Left lobe of liver (tissue), 2 donors: ENCODE measurements around the gene PKP4. TPM values are rescaled to one million over a fixed set of nuclear protein-coding genes. Genes with fewer than 3 reads are reported as not detected.

ENCODE experiments used
- ATAC-seq: fragments of 200-7000 bp; cut with Tn5 transposase; one replicate; pipeline ENCODE4 v1.9.1; 2020; ENCODE audit warnings: mild to moderate bottlenecking, moderate library complexity
- DNase-seq: peaks from one replicate; pipeline ENCODE4 v3.0.0-alpha.2; 2020; ENCODE audit warnings: low spot score
- total RNA-seq: library from RNA; stranded (reverse); gene quantifications from one replicate; pipeline ENCODE4 v1.2.1, GENCODE V29; 2021
- donor health status: DM: no; HTN: no; CAD: no; lungs with moderate emphysema.
- donor health status: DM: no; HTN: yes; CAD: no.

Gene PKP4
- total RNA-seq, 1 donor from 2014 or later = 24.5 TPM

- no peak for DNase-seq
- no peak for ATAC-seq
These were observed 124.0 kb downstream of the PKP4 start for GRCh38 chr2:158580760-158581159.

- ATAC-seq = no peak
- no peak for DNase-seq
These were observed 125.9 kb downstream of the PKP4 start for GRCh38 chr2:158582670-158583069.

- no peak for ATAC-seq
- DNase-seq = no peak
These were observed 127.2 kb downstream of the PKP4 start for GRCh38 chr2:158583923-158584322.

- ATAC-seq (peak; percentile 83), DNase-seq (no peak)
These were observed 129.7 kb downstream of the PKP4 start for GRCh38 chr2:158586491-158586890.

- DNase-seq = no peak
- ATAC-seq = no peak
These were observed 132.6 kb downstream of the PKP4 start for GRCh38 chr2:158589303-158589702.

GRCh38 chr2:158598862-158599517 lies 142.2 kb downstream of the PKP4 start:
- ATAC-seq = no peak
- no peak for DNase-seq

- DNase-seq = no peak
- no peak for ATAC-seq
These were observed 142.9 kb downstream of the PKP4 start for GRCh38 chr2:158599609-158600008.

- ATAC-seq (peak; percentile 39), DNase-seq (no peak)
These were observed 143.5 kb downstream of the PKP4 start for GRCh38 chr2:158600155-158600802.

GRCh38 chr2:158602027-158602426 lies 145.3 kb downstream of the PKP4 start:
- DNase-seq = no peak
- peak; percentile 55 for ATAC-seq

- DNase-seq (no peak), ATAC-seq (no peak)
These were observed 146.5 kb downstream of the PKP4 start for GRCh38 chr2:158603205-158603604.

- no peak for DNase-seq
- no peak for ATAC-seq
These were observed 147.2 kb downstream of the PKP4 start for GRCh38 chr2:158603986-158604385.

GRCh38 chr2:158610059-158610458 lies 153.3 kb downstream of the PKP4 start:
- ATAC-seq (no peak), DNase-seq (no peak)

- ATAC-seq (no peak), DNase-seq (no peak)
These were observed 159.8 kb downstream of the PKP4 start for GRCh38 chr2:158616480-158617000.

- ATAC-seq (peak; percentile 92), DNase-seq (no peak)
These were observed 162.2 kb downstream of the PKP4 start for GRCh38 chr2:158618891-158619490.

GRCh38 chr2:158619496-158619895 lies 162.7 kb downstream of the PKP4 start:
- peak; percentile 71 for ATAC-seq
- DNase-seq = no peak

- DNase-seq (no peak), ATAC-seq (no peak)
These were observed 163.9 kb downstream of the PKP4 start for GRCh38 chr2:158620656-158621055.

- DNase-seq (no peak), ATAC-seq (no peak)
These were observed 167.4 kb downstream of the PKP4 start for GRCh38 chr2:158624071-158624667.

GRCh38 chr2:158624961-158625360 lies 168.2 kb downstream of the PKP4 start:
- ATAC-seq = no peak
- DNase-seq = no peak

- ATAC-seq = no peak
- no peak for DNase-seq
These were observed 172.4 kb downstream of the PKP4 start for GRCh38 chr2:158629116-158629515.

- DNase-seq (no peak), ATAC-seq (no peak)
These were observed 176.5 kb downstream of the PKP4 start for GRCh38 chr2:158633261-158633660.

GRCh38 chr2:158634627-158635026 lies 177.9 kb downstream of the PKP4 start:
- ATAC-seq (no peak), DNase-seq (no peak)
